GM21526 (cell line): ENCODE measurements around the gene SIRT5.

Source experiments
- ATAC-seq: cut with Tn5 transposase; IDR thresholded peaks from one replicate; pipeline ENCODE4 v1.9.1; 2021; ENCODE audit warnings: moderate library complexity; ENCODE audit not compliant: unreplicated experiment, low FRiP score

Gene SIRT5

GRCh38 chr6:13574571-13575376, at the start of gene SIRT5:
Gene SIRT5, plus strand, starts transcription at chr6:13574601. Its CDS starts 9,510 bp downstream, at chr6:13584111.
- ATAC-seq = peak; percentile 55

DNA sequence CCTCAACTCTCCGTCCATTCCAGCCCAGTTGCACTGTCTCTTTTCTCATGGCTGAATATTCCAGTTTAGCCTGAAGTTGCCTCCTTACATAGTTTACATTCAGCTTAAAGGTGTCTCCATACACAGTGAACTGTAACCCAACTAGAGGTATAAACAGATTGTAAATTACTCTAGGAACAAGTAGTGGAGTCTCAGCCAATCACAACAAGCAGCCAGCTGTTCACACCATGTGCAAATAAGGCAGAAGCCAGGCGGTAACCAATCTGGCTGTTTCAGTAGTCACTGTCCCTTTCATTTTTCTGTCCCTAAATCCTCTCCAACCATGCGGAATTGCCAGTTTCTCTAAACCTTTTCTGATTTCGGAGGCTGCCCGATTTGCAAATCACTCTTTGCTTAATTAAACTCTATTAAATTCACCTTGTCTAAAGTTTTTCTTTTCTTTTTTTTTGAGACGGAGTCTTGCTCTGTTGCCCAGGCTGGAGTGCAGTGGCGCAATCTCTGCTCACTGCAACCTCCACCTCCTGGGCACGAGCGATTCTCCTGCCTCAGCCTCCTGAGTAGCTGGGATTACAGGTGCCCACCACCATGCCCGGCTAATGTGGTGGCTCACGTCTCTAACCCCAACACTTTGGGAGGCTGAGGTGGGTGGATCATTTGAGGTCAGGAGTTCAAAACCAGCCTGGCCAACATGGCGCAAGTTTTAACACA, 49.4 kb upstream of the SIRT5 start:
- no peak for ATAC-seq

- no peak for ATAC-seq
These were observed 48.1 kb upstream of the SIRT5 start for GRCh38 chr6:13526357-13526726.

DNA sequence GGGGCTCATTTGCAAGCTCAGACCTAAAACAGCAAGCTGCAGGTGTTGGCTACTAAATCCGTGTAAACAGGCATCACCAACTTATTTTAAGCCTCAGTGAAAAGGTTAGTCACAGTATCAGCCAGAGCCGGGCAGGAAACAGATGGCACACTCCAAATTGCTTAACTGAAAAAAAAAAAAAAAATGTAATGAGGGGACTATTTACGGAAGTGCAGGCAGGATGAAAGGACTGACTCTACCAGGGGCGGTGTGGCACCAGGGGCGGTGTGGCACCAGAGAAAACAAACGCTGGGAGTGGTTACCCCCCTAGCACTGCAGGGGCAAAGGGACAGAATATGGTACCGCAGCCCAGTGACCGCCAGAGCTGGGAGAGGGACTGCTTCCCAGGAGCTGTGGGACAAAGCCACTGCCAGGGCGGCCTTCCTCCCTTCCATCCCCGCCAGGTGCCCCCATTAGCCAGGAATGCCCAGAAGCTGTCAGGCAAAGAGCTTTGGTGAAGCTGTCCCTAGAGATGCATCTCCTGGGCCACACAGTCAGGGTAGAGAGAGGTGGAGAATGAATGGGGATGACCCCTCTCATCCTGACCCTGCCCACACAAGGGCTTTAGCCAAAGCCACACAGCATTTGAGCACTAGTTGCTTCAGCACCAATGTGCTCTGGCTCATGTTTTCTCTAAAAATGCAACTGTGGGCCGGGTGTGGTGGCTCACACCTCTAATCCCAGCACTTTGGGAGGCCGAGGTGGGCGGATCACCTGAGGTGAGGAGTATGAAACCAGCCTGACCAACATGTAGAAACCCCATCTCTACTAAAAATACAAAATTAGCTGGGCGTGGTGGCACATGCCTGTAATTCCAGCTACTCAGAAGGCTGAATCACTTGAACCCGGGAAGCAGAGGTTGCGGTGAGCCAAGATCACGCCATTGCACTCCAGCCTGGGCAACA, 47.4 kb upstream of the SIRT5 start:
- ATAC-seq = peak; percentile 66

- ATAC-seq = no peak
These were observed 46.7 kb upstream of the SIRT5 start for GRCh38 chr6:13527671-13528056.

DNA sequence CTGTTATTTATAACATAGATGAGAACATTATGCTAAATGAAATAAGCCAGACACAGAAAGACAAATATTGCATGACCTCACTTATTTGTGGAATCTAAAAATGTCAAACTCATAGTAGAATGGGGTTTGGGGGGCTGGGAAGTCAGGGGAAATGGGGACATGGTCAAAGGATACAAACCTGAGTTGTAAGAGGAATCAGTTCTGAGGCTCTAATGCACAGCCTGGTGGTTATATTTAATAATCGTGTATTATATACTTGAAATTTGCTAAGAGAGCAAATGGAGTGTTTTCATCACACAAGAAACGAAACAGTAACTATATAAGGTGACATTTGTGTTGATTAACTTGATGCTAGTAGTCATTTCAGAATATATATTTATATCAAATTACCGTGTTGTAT, 46.2 kb upstream of the SIRT5 start:
- ATAC-seq = no peak

GRCh38 chr6:13528777-13529343, 45.5 kb upstream of the SIRT5 start:
- no peak for ATAC-seq

DNA sequence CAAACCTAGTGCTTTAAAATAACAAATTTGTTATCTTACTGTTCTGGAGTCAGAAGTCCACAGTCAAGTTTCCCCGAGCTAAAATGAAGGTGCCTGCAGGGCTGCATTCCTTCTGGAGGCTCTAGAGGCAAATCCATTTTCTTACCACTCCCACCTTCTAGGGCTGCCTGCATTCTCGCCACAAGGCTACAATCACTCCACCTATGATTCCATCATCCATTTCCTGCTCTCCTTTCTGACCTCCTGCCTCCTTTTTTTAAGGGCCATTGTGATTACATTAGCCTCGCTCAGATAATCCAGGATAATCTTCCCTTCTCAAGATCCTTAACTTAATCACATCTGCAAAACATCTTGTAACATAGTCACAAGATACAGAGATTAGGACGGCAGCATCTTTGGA, 42.4 kb upstream of the SIRT5 start:
- ATAC-seq = no peak

- no peak for ATAC-seq
These were observed 39.9 kb upstream of the SIRT5 start for GRCh38 chr6:13534536-13534935.

GRCh38 chr6:13535306-13535705, 39.1 kb upstream of the SIRT5 start:
- no peak for ATAC-seq

DNA sequence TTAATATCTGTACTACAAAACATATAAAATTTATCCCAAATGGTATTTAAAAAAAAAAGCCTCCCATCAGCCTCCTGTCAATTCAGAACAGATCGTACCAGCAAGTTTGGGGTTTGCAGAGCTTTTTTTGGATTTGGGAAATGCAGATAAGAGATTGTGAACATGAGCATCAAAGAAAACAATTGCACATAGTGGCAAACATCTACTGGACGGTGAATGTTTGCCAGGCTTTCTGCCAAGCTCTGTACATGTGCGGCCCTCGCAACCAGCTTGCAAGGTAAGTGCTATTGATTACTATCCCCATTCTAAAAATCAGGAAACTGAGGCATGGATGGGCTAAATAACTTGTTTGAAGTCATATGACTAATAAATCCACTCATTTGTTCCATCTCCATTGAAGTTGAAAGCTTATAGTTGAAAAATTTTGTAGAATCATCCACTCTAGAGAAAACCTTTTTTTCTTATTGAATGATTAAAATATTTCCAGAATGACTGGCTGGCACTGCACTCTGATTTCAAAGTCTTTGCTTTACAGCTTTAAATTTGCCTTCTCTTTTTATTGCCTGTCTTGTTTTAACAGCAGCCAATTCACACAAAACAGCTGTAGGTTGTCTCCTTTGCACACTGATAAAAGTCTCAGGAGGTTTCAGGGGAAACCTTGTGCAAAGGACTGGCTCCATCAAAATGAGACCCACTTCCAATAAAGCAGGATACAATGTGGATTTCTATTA, 37.4 kb upstream of the SIRT5 start:
- ATAC-seq = no peak

DNA sequence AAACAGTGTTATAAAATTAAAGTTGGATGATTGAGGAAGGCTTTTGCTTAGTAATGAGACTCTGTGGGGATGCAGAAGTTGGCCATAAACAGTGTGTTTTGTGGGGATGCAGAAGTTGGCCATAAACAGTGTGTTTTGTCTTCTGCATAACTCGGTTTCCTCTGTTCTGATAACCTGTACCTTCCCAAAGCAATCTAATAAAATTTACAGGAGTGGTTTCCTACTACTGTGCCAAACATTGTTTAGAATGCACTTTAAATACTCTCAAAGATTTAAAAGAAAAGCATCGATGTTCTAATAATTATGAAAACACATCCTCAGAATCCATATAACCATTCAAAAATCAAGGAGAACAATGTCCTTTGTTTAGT, 36.9 kb upstream of the SIRT5 start:
- ATAC-seq = no peak

DNA sequence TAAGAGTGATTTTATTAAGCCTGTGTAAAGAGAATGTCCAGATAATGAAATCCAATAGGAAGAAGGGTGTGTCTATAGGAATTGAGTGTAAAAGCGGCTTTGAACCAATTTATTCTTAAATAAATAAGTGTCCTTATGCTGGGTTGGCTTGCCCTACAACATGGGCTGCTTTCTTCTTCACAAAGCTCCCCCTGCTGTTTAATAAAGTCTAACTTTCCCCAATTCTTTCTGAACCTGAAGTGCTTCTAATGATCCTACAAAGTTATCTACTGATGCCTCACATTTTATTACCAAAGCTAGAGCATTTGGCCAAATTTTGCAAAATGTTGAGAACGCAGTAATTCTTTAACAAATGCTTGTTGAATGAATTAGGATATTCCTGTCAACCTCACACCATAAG, 36.3 kb upstream of the SIRT5 start:
- ATAC-seq = no peak

DNA sequence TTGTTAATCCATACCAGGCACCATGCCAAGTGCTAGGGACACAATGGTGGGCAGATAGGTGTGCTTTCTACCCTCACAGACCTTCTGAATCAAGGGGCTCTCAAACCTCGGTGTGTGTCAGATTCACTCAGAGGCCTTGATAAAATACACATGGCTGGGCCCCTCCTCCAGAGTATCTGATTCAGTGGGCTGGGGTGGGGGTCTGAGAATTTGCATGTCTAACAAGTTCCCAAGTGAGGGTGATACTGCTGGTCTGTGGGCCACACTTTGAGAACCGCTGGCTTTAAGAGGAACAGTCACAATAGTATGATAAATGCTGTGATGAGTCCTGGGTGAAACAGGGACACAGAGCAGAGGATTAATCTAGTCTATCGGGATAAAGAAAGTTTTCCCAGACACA, 35.8 kb upstream of the SIRT5 start:
- no peak for ATAC-seq

GRCh38 chr6:13539572-13539971, 34.8 kb upstream of the SIRT5 start:
- no peak for ATAC-seq

DNA sequence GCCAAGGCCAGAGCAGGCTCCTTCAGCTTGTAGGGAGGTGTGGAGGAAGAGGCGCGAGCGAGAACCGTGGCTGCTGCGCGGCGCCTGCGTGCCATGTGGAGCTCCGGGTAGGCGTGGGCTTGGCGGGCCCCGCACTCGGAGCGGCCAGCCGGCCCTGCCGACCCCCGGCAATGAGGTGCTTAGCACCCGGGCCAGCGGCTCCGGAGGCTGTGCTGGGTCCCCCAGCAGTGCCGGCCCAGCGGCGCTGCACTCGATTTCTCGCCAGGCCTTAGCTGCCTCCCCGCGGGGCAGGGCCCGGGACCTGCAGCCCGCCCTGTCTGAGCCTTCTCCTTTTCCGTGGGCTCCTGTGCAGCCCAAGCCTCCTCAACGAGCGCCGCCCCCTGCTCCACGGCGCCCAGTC, 32.9 kb upstream of the SIRT5 start:
- ATAC-seq = no peak

DNA sequence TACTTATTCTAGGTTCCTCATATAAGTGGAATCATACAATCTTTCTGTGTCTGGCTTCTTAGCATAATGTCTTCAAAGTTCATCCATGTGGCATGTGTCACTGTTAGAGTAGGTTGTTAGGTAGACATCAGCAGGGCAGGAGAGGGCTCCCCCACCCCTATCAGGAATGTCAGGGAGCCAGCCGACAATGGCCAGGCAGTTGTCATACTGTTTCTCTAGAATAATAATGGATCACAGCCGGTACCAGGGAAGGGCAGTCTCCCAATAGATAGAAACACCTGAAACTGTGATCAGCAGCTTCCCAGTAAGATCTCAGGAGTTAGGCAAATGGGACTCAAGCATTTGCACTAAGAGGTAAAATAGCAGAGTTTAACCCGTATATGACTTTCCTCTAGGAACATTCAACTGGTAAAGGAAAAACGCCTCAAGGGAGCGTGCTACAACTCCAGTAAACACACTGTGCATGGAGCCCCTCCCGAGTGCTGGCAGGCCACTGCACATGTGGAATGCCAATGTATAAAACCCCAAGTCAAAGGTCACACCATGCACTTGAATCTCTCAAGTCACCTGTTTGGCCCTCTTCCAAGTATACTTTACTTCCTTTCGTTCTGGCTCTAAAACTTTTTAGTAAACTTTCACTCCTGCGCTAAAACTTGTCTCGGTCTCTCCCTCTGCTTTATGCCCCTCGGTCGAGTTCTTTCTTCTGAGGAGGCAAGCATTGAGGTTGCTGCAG, 29.8 kb upstream of the SIRT5 start:
- ATAC-seq = no peak

DNA sequence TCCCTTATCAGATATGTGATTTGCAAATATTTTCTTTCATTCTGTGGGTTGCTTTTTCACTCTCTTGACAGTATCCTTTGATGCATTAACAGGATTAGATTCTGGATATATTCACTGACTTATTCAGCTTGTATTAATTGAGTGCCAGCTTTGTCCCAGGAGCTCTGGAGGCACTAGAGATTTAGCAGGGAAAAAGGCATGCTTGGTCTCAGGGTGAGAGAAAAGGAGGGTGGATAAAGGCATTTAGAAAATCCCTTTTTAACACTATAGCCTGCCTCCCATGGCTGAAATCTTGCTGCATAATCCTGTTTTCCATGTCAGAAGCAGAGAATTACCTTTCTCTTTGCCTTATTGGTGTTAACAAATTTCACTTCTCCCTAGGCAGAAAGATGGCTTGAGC, 28.5 kb upstream of the SIRT5 start:
- ATAC-seq = no peak

DNA sequence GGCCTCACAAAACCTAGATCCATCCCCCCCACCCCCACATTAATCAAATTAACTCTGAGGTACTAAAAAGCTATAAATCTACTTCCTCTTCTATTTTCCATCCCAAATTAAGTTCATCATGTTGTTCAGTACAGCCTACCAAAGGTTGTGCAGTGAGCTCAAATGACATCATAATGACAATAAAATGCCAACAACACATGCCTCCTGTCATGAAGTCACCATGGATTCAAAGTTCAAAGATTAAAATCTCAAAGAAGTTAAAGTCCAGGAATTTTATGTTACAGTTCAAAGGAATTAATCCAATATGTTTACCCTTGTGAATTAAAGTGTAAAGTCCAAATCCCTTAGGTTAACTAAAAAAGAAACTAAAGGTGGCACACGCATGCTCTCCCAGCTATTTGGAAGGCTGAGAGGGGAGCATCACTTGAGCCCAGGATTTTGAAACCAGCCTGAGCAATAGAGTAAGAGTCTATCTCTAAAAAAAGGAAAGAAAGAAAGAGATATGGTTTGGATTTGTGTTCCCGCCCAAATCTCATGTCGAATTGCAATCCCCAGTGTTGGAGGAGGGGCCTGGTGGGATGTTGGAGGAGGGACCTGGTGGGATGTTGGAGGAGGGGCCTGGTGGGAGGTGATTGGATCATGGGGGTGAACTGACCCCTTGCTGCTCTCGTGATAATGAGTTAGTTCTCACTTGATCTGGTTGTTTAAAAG, 25.7 kb upstream of the SIRT5 start:
- no peak for ATAC-seq
